Activated CD8-positive, alpha-beta memory T cell treated with anti-CD3 and anti-CD28 coated beads for 24 hours (primary cell): Measurements from ENCODE around the gene FTO.

Source experiments
- DNase-seq: peaks from one replicate; pipeline ENCODE4 v3.0.0-alpha.2; 2020

The FTO gene

GRCh38 chr16:53910990-53911389 lies 207.0 kb downstream of the FTO start:
- DNase-seq: no peak

GRCh38 chr16:53911513-53911912 lies 207.6 kb downstream of the FTO start:
- no peak for DNase-seq

- no peak for DNase-seq
These were observed 208.2 kb downstream of the FTO start for GRCh38 chr16:53912155-53912554.

GRCh38 chr16:53913099-53913870 lies 209.3 kb downstream of the FTO start:
- no peak for DNase-seq

- no peak for DNase-seq
These were observed 210.0 kb downstream of the FTO start for GRCh38 chr16:53913920-53914319.

- no peak for DNase-seq
These were observed 210.8 kb downstream of the FTO start for GRCh38 chr16:53914736-53915135.

GRCh38 chr16:53915452-53916160 lies 211.7 kb downstream of the FTO start:
- DNase-seq: no peak

- no peak for DNase-seq
These were observed 217.0 kb downstream of the FTO start for GRCh38 chr16:53920988-53921387.

GRCh38 chr16:53922067-53922806 lies 218.3 kb downstream of the FTO start:
- DNase-seq: no peak

GRCh38 chr16:53922807-53923571 lies 219.0 kb downstream of the FTO start:
- no peak for DNase-seq

GRCh38 chr16:53924331-53925106 lies 220.6 kb downstream of the FTO start:
- DNase-seq: no peak

GRCh38 chr16:53925107-53925410 lies 221.1 kb downstream of the FTO start:
- DNase-seq: no peak

- DNase-seq: no peak
These were observed 221.6 kb downstream of the FTO start for GRCh38 chr16:53925526-53925925.

- DNase-seq: no peak
These were observed 222.3 kb downstream of the FTO start for GRCh38 chr16:53926209-53926608.

- DNase-seq: no peak
These were observed 229.0 kb downstream of the FTO start for GRCh38 chr16:53932975-53933374.

- DNase-seq: no peak
These were observed 229.5 kb downstream of the FTO start for GRCh38 chr16:53933407-53933806.

GRCh38 chr16:53936052-53936451 lies 232.1 kb downstream of the FTO start:
- DNase-seq: no peak

- DNase-seq: no peak
These were observed 232.6 kb downstream of the FTO start for GRCh38 chr16:53936529-53936928.

GRCh38 chr16:53937161-53937880 lies 233.4 kb downstream of the FTO start:
- DNase-seq: no peak

GRCh38 chr16:53944025-53944424 lies 240.1 kb downstream of the FTO start:
- no peak for DNase-seq

GRCh38 chr16:53945996-53946395 lies 242.0 kb downstream of the FTO start:
- DNase-seq: no peak
